Neural crest cell (in vitro differentiated cells): ENCODE results near the gene PROCR. TPM values are rescaled to one million over a fixed set of nuclear protein-coding genes. Genes with fewer than 3 reads are reported as not detected.
"Not testable (repeated sequence)": the region's sequence is repeated elsewhere in the genome, so short reads cannot be mapped to it uniquely, and the experiment has no call there.

Source experiments
- DNase-seq: peaks from one replicate; pipeline ENCODE4 v3.0.0; 2021; ENCODE audit warnings: low read depth, mixed read lengths, low spot score
- H3K27ac Mint-ChIP-seq: one replicate; pipeline ENCODE4 v1.8.0; 2021; ENCODE audit warnings: mild to moderate bottlenecking, mixed read lengths; ENCODE audit not compliant: unreplicated experiment
- H3K27me3 Mint-ChIP-seq: 2 replicates; pipeline ENCODE4 v1.8.0; 2021; ENCODE audit warnings: low read depth, mild to moderate bottlenecking, mixed read lengths
- H3K36me3 Mint-ChIP-seq: 2 replicates; pipeline ENCODE4 v1.8.0; 2021; ENCODE audit warnings: low read depth, mild to moderate bottlenecking, mixed read lengths
- H3K4me1 Mint-ChIP-seq: 2 replicates; pipeline ENCODE4 v1.8.0; 2021; ENCODE audit warnings: mixed read lengths
- H3K4me3 Mint-ChIP-seq: one replicate; pipeline ENCODE4 v1.8.0; 2021; ENCODE audit warnings: mild to moderate bottlenecking, mixed read lengths
- H3K9me3 Mint-ChIP-seq: 2 replicates; pipeline ENCODE4 v1.8.0; 2021; ENCODE audit warnings: mixed read lengths
- CTCF ChIP-seq: fragments of 200-600 bp; sonication (generic); conservative IDR thresholded peaks from 2 replicates; pipeline ENCODE4 v1.5.0; 2021; ENCODE audit warnings: antibody characterized with exemption, mild to moderate bottlenecking
- total RNA-seq: library from RNA; stranded (reverse); gene quantifications from 2 replicates; pipeline ENCODE4 v1.2.1, GENCODE V29; 2021

PROCR gene
- total RNA-seq, 1 donor from 2014 or later = not detected

- H3K9me3 Mint-ChIP-seq = peaks cover 2% of the 10 kb centered on the region
- no peak for TF ChIP-seq CTCF
- H3K4me3 Mint-ChIP-seq = no peak overlapping the region
- H3K27ac Mint-ChIP-seq = no peak overlapping the region
- peaks cover 8% of the 10 kb centered on the region for H3K36me3 Mint-ChIP-seq
- DNase-seq = no peak
- H3K27me3 Mint-ChIP-seq = peaks cover 31% of the 10 kb centered on the region
- peaks cover 8% of the 10 kb centered on the region for H3K4me1 Mint-ChIP-seq
Observed at GRCh38 chr20:35190556-35190955, 18.7 kb downstream of the PROCR start.

- peaks cover 2% of the 10 kb centered on the region for H3K9me3 Mint-ChIP-seq
- H3K36me3 Mint-ChIP-seq = peaks cover 11% of the 10 kb centered on the region
- peaks cover 31% of the 10 kb centered on the region for H3K27me3 Mint-ChIP-seq
- no peak overlapping the region for H3K4me3 Mint-ChIP-seq
- H3K27ac Mint-ChIP-seq = no peak overlapping the region
- DNase-seq = no peak
- peaks cover 8% of the 10 kb centered on the region for H3K4me1 Mint-ChIP-seq
- no peak for TF ChIP-seq CTCF
Observed at GRCh38 chr20:35191419-35192117, 19.7 kb downstream of the PROCR start.

- Mint-ChIP-seq H3K4me3 (no peak overlapping the region), H3K27me3 (peaks cover 27% of the 10 kb centered on the region), H3K27ac (no peak overlapping the region), H3K36me3 (peaks cover 17% of the 10 kb centered on the region), H3K9me3 (peaks cover 9% of the 10 kb centered on the region), H3K4me1 (peaks cover 8% of the 10 kb centered on the region)
- no peak for TF ChIP-seq CTCF
- DNase-seq = no peak
Observed at GRCh38 chr20:35192118-35192872, 20.4 kb downstream of the PROCR start.

- H3K4me1 Mint-ChIP-seq, H3K27ac Mint-ChIP-seq, H3K4me3 Mint-ChIP-seq, DNase-seq: not testable (repeated sequence)
- Mint-ChIP-seq H3K36me3 (peaks cover 19% of the 10 kb centered on the region), H3K9me3 (peaks cover 11% of the 10 kb centered on the region), H3K27me3 (peaks cover 20% of the 10 kb centered on the region)
Observed at GRCh38 chr20:35193031-35193791, 21.3 kb downstream of the PROCR start.

- peaks cover 7% of the 10 kb centered on the region for H3K27me3 Mint-ChIP-seq
- no peak for DNase-seq
- no peaks in the 10 kb centered on the region for H3K4me1 Mint-ChIP-seq
- H3K9me3 Mint-ChIP-seq = peaks cover 26% of the 10 kb centered on the region
- H3K36me3 Mint-ChIP-seq = peaks cover 28% of the 10 kb centered on the region
- H3K4me3 Mint-ChIP-seq = no peak overlapping the region
- TF ChIP-seq CTCF = no peak
- no peak overlapping the region for H3K27ac Mint-ChIP-seq
Observed at GRCh38 chr20:35196313-35196712, 24.4 kb downstream of the PROCR start.
